Muscle of arm (tissue), 14 donors: ENCODE measurements around the gene ASB8. TPM values are rescaled to one million over a fixed set of nuclear protein-coding genes. Genes with fewer than 3 reads are reported as not detected.

Experiments used
- DNase-seq: peaks from one replicate; pipeline ENCODE4 v3.0.0-alpha.2; 2013
- long read RNA-seq, 11 donors: transcript quantifications; one replicate each; lab custom pipeline, GENCODE V29; 2026
- polyA plus RNA-seq, 12 donors: library from polyadenylated mRNA; unstranded; fragments of 120-200 nt; gene quantifications; one replicate each; pipeline ENCODE4 v1.2.1, GENCODE V29; 2013; ENCODE audit not compliant: insufficient read length in 12 of 12

The ASB8 gene
- polyA plus RNA-seq, result 1,000 to 10,000 TPM in 1 of 12 donors, 10 to 100 TPM in 11; 36.1 to 1,272 (median 64.4) TPM
- long read RNA-seq, donor 1, transcript ASB8-201 (4 exons, 2,615 nt), result major isoform, 6 of 14 reads
- long read RNA-seq, donor 1, partial matches to known transcripts, result 0 of 14 reads
- long read RNA-seq, donor 1, other reads (novel, unspliced or antisense), result 0 of 14 reads
- long read RNA-seq, donor 2, transcript ASB8-205 (4 exons, 2,610 nt), result minor isoform, 9 of 30 reads
- long read RNA-seq, donor 2, transcript ASB8-207 (5 exons, 923 nt), result minor isoform, 7 of 30 reads
- long read RNA-seq, donor 2, transcript ASB8-201 (4 exons, 2,615 nt), result major isoform, 11 of 30 reads
- long read RNA-seq, donor 2, partial matches to known transcripts, result 0 of 30 reads
- long read RNA-seq, donor 2, other reads (novel, unspliced or antisense), result 0 of 30 reads
- long read RNA-seq, donor 3, transcript ASB8-207 (5 exons, 923 nt), result minor isoform, 5 of 12 reads
- long read RNA-seq, donor 3, transcript ASB8-201 (4 exons, 2,615 nt), result major isoform, 6 of 12 reads
- long read RNA-seq, donor 3, partial matches to known transcripts, result 0 of 12 reads
- long read RNA-seq, donor 3, other reads (novel, unspliced or antisense), result 0 of 12 reads
- long read RNA-seq, donor 4, partial matches to known transcripts, result 0 of 4 reads
- long read RNA-seq, donor 4, other reads (novel, unspliced or antisense), result 0 of 4 reads
- long read RNA-seq, donor 5, result 0 reads
- long read RNA-seq, donor 6, transcript ASB8-201 (4 exons, 2,615 nt), result major isoform, 6 of 8 reads
- long read RNA-seq, donor 6, partial matches to known transcripts, result 0 of 8 reads
- long read RNA-seq, donor 6, other reads (novel, unspliced or antisense), result 0 of 8 reads
- long read RNA-seq, donor 7, transcript ASB8-201 (4 exons, 2,615 nt), result major isoform, 5 of 28 reads
- long read RNA-seq, donor 7, partial matches to known transcripts, result 15 of 28 reads
- long read RNA-seq, donor 7, other reads (novel, unspliced or antisense), result 0 of 28 reads
- long read RNA-seq, donor 8, transcript ASB8-201 (4 exons, 2,615 nt), result major isoform, 10 of 30 reads
- long read RNA-seq, donor 8, transcript ASB8-205 (4 exons, 2,610 nt), result minor isoform, 8 of 30 reads
- long read RNA-seq, donor 8, transcript ASB8-207 (5 exons, 923 nt), result minor isoform, 8 of 30 reads
- long read RNA-seq, donor 8, partial matches to known transcripts, result 0 of 30 reads
- long read RNA-seq, donor 8, other reads (novel, unspliced or antisense), result 0 of 30 reads
- long read RNA-seq, donor 9, partial matches to known transcripts, result 0 of 8 reads
- long read RNA-seq, donor 9, other reads (novel, unspliced or antisense), result 0 of 8 reads
- long read RNA-seq, donor 10, transcript ASB8-207 (5 exons, 923 nt), result major isoform, 9 of 23 reads
- long read RNA-seq, donor 10, transcript ASB8-201 (4 exons, 2,615 nt), result minor isoform, 8 of 23 reads
- long read RNA-seq, donor 10, partial matches to known transcripts, result 0 of 23 reads
- long read RNA-seq, donor 10, other reads (novel, unspliced or antisense), result 0 of 23 reads
- long read RNA-seq, donor 11, transcript ASB8-201 (4 exons, 2,615 nt), result major isoform, 13 of 23 reads
- long read RNA-seq, donor 11, partial matches to known transcripts, result 0 of 23 reads
- long read RNA-seq, donor 11, other reads (novel, unspliced or antisense), result 0 of 23 reads

- DNase-seq, result peak; percentile 100
These were observed at the start of gene ASB8 for GRCh38 chr12:48157018-48157888. Gene ASB8, minus strand, starts transcription at chr12:48157515. Its CDS starts 4,019 bp downstream, at chr12:48153496.

DNA sequence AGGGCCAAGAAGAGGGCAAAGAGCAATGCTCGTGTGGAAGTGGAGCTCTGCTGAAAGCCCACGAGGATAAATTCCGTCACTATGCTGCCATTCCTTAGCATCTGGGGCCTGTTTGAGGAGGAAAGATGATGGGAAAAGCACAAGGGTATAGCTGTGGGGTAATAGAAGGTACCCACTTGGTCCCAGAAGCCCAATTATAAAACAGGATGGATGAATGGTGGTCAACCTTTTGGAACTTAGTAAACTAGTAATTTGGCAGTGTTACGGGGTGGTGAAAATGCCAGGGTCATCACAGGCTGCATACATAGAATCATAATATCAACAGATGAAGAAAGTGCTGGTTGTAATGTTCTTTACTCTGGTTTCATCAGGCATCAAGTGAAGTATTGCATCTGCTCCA is 45.9 kb upstream of the ASB8 start, which contains the start of gene OR10AD1:
TSS of gene OR10AD1 (minus strand) at position 101 of the 400 bp plus-strand sequence. CDS start at position 101, 0 bp downstream.
- DNase-seq, result no peak

DNA sequence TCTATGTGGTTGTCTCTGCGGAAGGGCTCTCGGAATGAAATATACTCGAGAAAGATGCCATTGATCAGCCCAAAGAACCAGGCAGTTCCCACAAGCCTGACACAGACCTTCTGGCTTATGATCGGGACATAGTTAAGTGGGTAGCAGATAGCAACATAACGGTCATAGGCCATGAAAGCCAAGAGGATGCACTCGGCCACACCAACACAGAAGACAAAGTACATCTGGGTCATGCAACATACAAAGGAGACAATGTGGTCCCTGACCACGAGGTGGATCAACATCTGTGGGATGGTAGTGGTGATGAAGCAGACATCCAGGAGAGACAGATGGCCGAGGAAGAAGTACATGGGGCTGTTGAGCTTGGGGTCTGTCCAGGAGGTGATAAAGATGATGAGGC is 45.5 kb upstream of the ASB8 start:
- no peak for DNase-seq

- no peak for DNase-seq
These were observed 44.2 kb upstream of the ASB8 start for GRCh38 chr12:48201516-48201915.

DNA sequence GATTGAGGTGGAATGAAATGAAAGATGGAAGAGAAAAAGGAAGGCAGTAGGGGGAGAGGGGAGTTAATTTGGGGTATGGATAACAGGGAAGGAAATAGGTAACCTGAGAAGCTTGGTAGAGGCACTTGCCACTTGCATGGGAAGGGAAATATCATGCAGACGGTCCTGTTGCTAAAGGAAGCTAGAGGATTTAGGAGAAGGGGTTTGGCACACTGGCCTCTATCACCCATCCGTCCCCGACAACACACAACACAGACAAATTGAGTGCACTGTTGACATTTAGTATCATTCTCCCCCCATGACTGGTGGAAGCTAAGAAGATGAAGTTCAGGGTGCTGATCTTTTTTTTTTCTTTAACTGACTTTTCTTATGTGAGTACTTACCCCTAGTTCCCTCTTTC is 43.8 kb upstream of the ASB8 start:
- no peak for DNase-seq

GRCh38 chr12:48199774-48200221 is 42.5 kb upstream of the ASB8 start:
- DNase-seq, result no peak

DNA sequence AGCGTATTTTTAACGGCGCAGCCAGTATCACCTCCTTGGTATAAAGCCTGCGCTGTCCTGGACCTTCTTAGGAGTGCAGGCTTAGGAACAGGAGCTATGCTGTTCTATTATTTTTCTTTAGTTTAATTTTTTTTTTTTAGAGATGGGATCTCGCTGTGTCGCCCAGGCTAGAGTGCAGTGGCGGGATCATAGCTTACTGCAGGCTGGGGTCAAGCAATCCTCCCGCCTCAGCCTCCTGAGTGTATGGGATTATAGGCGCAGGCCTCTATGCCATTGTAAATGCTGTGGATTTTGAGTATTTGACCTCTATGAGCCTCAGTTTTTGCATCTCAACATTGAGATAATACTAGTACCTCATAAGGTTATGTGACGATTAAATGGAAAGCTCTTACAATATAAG is 41.7 kb upstream of the ASB8 start:
- no peak for DNase-seq

- DNase-seq, result no peak
These were observed 41.3 kb upstream of the ASB8 start for GRCh38 chr12:48198672-48198971.

DNA sequence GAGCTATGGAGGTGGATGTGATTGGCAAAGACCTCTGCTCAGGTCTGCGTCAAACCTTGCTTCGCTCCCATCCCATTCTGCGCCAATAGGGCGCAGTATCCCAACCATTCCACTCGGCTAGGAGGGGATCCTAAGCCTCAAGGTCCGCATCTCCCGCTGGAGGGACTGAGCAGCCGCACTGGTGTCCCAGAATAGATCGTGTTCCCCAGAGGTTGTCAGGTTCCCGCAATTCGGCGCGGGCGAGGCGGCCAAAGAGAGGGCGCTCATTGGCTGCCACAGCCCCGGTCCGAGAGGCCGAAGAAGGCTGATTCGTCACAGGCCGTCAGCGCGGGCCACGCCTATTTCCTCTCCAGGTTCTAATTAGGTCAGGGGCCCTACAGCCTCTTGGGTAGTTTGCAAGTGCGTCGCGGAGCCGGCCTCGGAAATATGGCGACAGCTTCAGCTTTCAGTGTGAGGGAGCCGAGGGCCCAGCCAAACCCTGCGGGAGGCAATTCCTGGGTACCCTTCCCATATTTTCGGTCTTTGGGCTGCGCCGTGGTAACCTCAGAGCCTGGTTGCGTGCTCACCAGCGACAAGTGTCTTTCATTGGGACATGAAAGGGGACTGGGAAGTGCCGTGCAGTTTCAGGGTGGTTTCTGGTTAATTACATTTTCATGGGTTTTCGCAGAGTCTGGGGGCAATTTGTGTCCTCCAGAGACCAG is 40.8 kb upstream of the ASB8 start:
- peak; percentile 93 for DNase-seq

GRCh38 chr12:48197549-48197970 is 40.2 kb upstream of the ASB8 start:
- DNase-seq, result no peak

DNA sequence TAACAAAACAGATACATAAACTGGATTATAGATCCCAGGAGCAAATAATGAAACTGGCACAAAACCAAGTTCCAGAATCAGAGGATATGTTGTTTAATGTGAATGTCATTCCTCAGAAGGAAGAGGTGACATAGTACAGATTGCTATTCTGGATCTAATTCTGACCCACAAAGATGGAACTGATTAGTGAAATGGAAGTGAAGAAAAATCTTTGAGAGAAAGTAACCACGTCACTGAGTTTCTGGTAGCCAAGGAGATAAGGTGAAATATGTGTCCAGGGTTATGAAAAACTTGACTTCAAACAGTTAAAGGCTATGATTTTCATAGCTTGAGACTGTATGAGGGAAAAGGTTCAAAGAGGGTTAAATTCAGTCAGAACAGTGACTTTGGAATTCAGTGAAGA is 37.5 kb upstream of the ASB8 start:
- DNase-seq, result no peak

DNA sequence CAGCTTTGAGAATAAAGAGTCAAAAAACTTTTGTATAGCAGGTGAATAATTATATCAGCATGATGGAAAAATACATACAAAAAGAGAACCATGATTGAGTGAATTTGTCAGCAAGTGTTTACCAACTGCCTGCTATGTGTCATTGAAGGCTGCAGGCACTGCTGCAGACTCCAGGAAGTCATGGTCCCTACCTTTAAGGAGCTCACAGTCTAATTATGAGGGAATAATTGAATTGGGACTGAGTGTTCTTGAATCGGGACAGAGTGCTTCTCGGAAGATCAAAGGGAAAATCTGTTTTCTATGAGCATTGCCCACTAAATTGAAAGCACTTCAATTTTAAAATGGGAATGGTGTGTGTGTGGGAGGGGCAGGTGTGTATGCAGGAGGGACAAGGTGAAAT is 36.3 kb upstream of the ASB8 start:
- DNase-seq, result no peak

- DNase-seq, result no peak
These were observed 35.5 kb upstream of the ASB8 start for GRCh38 chr12:48192861-48193260.

GRCh38 chr12:48191096-48191495 is 33.8 kb upstream of the ASB8 start:
- DNase-seq, result no peak

- peak; percentile 80 for DNase-seq
These were observed 32.2 kb upstream of the ASB8 start for GRCh38 chr12:48189331-48190125.

DNA sequence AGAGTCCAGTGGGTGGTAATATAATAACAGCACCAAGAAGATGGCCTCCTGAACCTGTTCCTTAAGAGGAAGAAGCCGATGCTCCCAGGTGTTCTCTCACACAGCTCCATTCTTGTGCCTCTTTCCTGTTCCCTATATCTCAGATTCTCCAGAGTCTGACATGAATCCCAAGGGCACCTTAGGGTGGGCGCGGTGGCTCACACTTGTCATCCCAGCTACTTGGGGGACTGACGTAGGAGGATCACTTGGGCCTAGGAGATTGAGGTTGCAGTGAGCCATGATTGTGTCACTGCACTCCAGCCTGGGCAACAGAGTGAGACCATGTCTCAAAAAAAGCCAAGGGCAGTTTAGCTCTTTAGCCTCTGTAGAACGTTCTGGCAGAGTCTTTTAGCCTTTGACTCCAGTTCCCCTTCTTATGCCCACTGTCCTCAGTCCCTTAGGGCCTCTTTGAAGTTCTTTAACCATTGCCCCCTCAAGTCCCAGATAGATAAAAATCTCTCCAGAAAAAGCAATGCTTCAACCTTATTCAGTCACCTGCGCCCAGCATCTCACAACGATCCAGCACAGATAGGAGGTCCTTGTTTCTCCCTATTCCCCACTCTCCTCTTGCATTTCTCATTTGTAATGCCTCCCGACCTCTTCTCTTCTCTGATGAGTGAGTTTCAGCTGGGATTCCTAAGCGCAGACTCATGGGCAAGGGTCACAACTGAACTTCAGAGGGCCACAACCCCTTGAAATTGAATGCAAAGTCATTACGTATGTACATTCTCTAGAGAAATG is 30.8 kb upstream of the ASB8 start:
- DNase-seq, result no peak

- DNase-seq, result no peak
These were observed 28.0 kb upstream of the ASB8 start for GRCh38 chr12:48185181-48185919.
